ENCODE data around the gene OFD1.
A peak's percentile ranks its signal among the peaks of the same experiment; 100 is the strongest.

OFD1 gene, protein sequence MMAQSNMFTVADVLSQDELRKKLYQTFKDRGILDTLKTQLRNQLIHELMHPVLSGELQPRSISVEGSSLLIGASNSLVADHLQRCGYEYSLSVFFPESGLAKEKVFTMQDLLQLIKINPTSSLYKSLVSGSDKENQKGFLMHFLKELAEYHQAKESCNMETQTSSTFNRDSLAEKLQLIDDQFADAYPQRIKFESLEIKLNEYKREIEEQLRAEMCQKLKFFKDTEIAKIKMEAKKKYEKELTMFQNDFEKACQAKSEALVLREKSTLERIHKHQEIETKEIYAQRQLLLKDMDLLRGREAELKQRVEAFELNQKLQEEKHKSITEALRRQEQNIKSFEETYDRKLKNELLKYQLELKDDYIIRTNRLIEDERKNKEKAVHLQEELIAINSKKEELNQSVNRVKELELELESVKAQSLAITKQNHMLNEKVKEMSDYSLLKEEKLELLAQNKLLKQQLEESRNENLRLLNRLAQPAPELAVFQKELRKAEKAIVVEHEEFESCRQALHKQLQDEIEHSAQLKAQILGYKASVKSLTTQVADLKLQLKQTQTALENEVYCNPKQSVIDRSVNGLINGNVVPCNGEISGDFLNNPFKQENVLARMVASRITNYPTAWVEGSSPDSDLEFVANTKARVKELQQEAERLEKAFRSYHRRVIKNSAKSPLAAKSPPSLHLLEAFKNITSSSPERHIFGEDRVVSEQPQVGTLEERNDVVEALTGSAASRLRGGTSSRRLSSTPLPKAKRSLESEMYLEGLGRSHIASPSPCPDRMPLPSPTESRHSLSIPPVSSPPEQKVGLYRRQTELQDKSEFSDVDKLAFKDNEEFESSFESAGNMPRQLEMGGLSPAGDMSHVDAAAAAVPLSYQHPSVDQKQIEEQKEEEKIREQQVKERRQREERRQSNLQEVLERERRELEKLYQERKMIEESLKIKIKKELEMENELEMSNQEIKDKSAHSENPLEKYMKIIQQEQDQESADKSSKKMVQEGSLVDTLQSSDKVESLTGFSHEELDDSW

DNA sequence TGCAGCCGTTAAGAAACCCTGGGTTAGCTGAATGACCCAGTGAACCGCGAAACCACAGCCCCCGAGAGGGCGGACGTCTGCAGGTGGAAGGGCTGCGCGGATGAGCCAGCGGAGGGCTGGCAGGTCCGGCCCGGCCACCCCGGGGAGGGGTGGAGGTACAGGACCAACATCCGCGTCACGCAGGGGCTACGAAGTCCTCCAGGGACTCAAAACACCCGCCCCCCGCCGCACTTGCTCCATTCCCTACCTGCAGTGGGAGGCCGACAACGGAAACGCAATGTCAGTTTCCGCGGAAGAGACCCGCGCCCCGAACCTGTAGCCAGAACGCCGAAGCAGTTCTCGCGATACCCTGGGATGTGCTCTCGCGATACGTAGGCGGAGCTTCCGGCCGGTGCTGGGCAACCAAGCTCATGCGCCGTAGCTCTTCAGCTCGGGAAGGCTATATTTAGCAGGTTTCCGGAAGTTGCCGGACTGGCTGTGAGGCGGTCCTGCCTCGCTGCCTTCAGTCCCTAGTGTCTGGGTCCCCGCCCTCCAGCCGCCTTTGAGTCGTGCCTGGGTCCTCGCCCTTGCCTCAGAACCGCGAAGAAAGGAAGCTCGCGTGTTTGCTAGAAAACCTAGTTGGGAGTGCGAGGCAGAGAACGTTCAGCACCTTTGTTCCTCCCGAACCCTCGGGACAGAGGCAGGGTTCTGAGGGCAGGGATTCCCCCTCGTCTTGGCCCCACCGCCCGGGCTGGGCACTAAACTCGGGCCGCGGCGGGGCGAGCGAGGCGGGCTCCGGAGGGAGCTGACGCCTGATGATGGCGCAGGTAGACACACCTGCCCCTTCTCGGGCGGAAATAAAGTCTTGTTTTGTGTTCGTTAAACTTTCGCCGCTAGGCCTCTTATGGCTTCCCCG lies at the start of gene OFD1, which contains the start of gene TRAPPC2:
TSS of gene OFD1 (plus strand) at position 471 of the 895 bp plus-strand sequence. CDS start at position 795, 324 bp downstream.
TSS of gene TRAPPC2 (minus strand) at position 343 of the 895 bp plus-strand sequence. CDS start 14,657 bp downstream, outside the sequence.
- FAIRE-seq: peak; percentile 83

DNA sequence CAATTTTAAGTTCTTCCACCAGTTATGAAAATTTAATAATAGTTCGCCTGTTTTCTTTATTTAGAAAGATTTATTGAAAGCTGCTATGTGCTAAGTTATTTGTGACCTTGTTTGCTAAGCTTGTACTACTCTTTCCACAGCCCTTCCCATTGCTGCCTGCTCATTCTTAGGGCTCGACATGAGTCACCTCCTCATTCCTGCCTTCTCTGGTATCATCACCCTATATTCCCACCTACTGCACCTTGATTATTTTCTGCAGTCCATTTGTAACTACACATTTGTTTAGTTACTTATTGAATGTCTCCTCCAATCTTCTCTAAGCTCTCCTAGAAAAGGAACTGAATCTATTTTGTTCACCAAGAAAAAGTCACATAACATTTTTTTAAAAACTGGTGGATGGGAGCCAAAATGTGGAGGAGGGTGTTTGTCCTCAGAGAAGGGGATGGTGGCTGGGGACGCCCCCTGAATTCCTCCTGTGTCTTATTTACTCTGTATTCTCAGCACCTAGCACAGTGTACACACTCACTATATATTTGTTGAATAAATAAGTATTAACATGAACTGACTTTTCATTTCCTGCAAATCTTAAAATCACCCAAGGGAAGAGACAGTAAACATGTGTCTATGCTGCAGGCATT lies 49.3 kb upstream of the OFD1 start:
- FAIRE-seq: no peak

DNA sequence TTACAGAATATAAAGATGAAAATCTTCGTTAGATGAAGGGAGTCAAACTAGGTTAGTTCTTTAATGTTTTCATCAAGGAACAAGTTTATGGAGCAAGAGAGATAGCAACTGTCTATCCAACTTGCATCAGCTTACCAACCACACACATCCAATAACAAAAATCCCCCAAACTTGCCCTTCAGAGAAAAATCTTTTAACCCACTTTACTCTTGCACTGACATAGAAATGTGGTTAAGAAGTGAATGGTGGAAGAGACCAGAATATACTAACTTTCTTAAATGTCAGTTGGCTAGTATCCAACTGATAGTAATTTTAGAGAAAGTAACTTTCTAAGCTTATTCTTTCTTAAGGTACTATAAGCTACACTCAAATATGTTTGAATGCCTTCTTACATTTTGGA lies 47.3 kb upstream of the OFD1 start:
- no peak for FAIRE-seq

DNA sequence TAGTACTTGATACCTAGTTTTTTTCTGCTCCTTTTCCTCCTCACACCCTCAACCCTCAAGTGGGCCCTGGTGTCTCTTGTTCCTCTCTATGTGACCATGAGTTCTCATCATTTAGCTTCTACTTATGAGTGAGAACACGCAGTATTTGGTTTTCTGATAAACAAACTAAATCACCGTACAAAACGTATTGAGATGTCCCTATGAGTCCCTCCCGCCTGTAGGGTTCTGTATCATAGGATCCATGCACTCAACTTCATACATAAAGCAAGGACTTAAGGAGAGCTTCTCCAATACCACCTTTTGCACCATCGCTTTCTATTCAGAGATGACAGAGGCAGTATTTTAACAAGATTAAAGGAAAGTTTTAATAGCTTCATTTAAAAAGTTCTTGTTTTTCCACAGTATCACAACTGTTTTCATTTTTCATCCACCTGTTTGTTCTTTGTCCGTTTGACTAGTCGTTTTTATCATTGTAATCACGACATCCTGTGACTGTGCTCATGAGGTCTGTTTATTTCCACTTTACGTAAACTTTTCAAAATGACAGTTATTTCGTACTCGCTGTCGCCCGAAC lies 46.1 kb upstream of the OFD1 start:
- FAIRE-seq: no peak

DNA sequence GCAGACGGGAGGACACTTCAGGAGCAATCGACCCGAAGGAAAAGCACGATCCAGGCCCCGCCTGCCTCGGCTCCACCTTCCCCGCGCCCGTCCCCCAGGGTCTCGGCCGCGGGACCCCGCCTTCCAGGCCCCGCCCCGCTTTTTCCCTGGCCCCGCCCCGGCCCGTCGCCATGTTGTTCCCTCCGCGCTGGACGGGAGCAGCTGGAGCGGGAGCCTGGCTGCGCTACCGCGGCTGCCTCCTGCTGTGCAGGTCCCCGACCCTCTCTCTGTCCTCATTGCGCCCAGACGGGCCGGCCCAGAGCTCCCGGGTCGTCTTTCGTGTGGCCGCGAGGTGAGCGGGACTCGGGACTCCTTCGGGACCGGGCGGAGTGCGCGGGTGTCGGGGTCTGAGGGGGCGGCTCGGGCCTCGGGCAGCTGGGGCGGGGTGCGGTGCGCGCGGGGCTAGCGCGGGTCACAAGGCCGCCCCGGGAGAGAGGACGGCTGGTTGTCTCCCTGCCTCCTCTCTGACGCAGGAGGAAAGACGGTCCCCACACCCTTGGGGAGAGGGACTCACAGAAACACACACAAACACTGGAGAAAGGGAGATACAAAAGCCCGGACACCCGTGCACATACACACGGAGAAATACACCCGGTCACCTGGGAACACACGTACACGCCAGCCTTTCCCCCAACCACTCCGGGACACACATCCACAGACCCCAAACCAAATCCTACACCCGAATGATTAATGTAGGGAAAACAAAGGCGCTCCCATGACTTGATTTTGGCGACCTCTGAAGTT lies 45.4 kb upstream of the OFD1 start, which contains the start of gene RAB9A:
TSS of gene RAB9A (plus strand) at position 171 of the 783 bp plus-strand sequence. CDS start 19,619 bp downstream, outside the sequence.
- FAIRE-seq: no peak

DNA sequence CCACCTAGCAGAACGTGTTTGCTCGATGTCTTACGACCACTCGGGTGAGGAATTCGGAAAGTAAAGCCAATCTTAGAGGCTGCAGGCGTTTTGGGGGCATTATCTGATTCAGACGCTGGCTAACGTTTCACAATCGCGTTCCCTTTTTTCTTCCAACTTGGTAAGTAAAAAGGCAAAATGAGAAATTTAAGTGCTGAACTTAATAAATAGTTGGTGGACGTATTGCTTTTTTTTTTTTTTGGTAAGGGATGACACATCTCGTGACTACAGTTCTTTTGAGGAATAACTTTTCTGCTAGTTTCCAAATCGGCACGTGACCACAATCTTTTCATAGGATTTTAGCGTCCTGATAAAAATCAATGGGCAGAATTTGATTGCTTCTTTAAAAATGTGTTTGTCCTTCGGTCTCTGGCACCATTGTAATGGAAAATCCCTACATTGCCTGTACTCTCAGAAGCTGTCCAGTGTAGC lies 44.8 kb upstream of the OFD1 start:
- no peak for FAIRE-seq

DNA sequence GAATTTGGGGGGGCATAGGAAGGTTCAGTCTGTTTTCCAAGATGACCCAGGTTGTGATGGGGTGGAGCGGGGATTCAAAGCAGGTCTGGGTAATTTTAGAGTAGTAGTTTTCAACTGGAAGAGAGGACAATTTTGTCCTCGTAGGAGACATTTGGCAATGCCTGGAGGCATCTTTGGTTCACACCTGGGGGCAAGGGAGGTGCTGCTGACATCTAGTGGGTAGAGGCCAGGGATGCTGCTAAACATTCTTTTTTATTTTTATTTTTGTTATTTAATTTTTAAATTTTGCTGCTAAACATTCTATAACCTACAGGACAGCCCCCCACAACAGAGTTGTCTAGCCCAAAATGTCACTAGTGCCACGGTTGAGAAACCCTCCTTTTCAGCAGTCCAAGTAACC lies 43.7 kb upstream of the OFD1 start:
- FAIRE-seq: no peak

DNA sequence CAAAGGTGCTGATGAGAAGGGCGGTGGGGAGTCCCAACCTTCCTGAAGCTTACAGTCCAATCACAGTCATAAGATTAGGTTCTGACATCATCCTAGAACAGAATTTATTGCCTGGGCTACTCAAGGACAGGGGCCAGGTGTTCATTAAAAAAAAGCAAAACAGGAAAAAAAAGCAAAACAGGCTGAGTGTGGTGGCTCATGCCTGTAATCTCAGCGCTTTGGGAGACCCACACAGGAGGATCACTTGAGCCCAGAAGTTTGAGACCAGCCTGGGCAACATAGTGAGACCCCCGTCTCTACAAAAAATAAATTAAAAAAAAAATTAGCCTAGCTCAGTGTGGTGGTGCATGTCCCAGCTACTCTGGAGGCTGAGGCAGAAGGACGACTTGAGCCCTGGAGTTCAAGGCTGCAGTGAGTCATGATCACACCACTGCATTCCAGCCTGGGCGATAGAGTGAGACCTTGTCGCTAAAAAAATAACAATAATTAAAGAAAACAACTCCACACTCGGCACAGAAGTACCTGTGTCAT lies 42.6 kb upstream of the OFD1 start:
- FAIRE-seq: no peak

DNA sequence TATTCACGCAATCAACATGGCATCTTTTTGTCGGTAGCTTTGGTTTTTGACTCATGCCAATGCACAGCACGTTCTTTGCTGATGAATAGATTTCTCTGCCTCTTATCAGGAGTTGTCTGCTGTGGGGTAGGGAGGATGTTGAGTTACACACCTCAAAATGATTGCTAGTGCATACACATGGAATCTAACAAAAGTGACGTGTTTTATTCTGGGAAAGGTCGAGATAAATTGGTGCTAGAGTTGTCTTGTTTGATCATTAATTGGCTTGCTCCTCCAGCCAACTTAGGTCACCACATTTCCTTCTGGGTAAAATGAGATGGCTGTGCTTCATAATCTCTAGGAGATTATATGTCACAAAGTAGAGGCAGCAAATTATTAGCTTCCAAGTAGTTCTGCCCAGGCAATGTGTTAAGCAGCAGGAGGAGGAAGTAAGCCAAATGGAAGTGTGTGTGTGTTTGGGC lies 41.7 kb upstream of the OFD1 start:
- no peak for FAIRE-seq

DNA sequence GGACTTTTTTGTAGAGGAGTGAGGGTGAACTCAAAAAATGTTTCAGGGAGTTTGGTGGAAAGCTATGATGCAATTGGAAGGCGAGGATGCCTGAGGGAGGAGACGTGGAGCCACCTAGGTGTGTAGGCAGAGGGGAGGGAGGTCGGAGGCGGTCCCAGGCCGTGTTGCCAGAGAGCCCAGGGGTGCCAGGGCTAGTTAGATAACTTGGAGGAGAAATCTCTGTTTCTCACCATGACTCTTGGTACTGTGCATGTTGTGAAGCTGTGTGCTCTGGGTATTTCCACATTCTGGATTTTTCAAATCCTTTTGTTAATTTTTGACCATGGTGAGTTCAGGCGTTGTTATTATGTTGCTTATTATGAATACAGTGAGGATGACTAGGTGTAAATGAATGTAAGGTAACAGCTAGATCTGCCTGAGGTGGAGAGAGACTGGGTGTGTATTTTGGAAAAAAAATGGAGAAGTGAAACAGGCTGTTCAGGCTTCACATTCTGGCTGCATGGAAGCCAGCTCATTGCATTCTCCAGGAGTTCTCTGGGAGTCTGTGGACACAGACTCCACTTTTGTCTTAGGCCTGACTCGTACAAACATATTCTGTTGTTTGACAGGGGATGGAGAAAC lies 41.1 kb upstream of the OFD1 start:
- no peak for FAIRE-seq

DNA sequence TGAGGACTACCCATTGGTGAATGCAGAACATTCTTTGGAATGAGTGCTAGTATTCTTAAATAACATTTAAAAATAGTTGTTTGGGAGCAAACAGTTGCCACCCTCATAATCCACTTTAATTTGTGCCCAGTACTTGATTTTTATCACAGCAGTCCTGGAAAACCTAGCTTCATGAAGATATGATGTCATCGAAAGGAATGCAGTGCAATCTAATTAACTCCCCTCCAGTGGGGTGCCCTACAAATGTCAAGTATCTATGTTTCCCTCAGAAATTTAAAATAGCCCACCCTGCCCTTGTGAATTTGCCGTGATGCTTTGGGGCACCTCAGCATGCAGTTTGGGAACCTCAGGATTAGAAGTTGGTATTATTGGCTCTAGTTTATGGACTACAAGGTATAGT lies 40.2 kb upstream of the OFD1 start:
- FAIRE-seq: no peak

DNA sequence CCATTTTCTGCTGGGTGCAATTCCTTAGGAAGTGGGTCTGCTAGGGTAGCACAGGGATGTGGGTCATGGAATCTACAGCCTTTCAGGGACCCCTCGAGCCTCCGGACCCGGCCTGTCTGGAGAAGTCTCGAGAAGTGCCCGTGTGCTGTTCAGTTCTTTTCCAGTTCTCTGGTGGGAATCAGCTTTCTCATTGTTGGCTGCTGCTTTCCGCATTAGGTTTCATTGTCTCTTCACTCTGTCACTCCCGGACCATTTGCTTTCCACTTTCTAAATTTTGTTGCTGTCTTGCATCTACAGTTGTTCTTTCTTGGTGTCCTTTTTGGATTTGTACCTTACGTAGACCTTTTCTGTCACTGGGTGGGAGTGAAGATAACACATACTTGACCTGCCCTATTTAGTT lies 39.6 kb upstream of the OFD1 start:
- FAIRE-seq: no peak

DNA sequence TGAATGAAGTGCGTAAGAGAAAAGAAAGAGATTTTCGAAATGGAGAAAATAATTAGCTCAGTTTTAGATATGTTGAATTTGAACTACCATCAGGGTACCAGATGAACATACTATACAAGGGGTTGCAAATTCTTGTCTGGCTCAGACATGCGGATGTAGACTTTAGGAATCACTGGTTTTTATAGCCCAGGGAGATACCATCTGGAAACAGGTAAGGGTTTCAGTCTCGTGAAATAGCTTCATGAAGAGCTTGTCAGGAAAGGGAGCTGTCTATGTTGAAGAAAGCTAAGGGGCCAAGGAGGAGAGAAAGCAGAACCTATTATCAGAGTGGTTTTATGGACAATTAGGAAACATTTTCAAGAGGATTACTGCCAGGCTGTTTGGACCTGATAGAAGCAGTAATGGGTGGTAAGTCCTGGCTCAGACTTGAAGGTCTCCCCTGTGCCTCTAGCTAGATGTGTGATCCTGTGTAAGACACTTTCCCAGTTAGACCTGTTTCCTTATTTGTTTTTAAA lies 38.9 kb upstream of the OFD1 start:
- FAIRE-seq: no peak

DNA sequence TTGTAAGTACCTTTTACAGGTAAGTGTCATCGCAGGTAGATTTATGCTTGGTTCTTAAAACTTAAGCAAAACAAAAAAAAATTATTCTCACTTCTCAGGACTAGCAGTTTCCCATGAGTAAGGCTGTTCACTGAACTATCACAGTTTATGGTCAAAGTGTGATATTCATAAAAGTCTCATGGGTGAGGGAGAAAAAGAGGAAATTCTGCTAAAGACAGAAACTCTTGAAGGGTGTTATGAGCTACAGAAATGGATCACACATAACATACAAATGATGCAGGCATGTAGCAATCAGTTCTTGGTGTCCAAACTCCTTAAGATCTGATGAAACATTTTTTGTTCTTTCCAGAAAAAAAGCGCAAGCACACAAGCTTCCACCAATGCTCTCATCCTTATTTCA lies 37.1 kb upstream of the OFD1 start:
- no peak for FAIRE-seq

DNA sequence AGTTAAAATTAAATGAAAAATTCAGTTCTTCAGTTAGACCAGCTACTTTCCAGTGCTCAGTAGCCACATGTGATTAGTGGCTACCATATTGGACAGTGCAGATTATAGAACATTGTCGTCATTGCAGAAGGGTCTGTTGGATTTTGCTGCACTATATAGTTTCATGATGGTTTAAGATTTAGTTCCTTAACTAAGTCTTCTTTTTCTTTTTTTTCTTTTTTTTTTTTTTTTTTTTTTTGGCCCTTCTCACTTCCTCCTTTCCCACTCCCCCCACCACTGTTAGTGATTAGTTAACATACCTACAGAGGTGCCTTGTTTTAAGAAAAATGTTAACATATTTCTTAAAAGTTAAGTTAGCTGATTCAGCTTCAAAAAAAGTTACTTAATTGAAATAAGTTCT lies 36.6 kb upstream of the OFD1 start:
- no peak for FAIRE-seq

DNA sequence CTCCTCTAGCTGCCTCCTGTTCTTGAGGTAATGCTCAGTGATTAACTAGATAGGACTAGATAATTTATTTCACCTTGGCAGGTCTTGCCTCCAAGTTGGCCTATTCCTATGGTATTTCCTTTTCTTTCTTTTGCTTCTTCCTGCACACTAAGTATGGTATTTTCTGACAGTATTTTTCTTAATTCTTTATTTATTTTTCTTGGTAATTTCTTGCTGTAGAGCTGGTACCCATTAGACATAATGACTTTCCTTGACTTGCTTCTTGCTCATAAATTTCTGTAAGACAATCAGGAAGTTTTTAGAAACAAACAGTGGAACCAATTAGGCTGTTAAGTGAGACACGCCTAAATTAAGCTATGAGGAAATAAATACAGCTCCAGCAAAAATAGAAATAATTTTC lies 36.1 kb upstream of the OFD1 start:
- FAIRE-seq: no peak

DNA sequence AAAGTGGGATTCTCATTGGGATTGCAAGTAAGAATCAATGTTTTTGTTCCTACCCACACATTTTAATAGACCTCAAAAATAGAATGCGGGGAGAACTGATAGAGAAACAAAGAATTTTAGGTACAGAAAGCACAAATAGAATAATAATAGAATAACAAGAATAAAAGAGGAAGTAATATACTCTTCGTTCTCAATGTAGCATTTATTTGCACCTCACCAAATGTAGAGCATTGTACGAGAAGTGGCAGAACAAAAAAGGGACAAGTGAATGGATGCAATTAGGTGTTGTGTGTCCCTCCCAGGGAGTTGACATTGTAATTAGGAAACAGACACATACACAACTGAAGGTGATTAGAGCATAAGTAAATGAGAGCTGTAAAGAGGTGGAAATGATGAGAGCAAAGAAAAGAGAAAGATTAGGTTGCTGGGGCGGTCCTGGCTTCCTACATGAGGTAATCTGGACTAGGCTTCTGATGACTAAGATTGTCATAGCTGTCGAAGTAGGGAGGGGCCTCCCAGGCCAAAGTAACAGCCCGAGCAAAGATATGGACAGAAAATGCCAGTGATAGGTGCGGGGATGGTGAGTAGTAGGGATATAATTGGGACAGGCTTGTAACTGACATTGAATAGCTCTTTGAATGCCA lies 35.2 kb upstream of the OFD1 start:
- no peak for FAIRE-seq

DNA sequence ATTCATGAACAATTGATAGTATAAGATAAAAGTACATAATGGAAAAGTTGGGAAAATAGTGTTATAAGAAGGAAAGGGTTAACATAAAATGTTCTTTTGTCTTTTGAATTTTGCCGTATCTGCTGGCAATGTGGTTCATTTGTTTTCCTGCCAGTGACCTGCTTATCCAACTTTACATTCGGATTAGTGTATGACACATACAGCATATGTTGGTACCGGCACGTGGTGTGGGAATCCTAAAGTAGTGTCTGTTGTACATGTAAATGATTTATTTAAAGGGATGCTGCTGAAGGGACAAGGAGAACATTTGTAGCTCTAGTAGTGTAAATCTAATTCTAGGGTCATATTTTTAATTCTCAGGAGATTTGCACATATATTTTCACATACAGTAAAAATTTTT lies 34.2 kb upstream of the OFD1 start:
- FAIRE-seq: no peak

All from endometrium (tissue), 2 donors.